Heart left ventricle (tissue), 13 donors: Measurements from ENCODE around the gene DNAH17.
A peak's percentile ranks its signal among the peaks of the same experiment; 100 is the strongest.

Experiments used
- CTCF ChIP-seq, 12 donors: fragments of 200-600 bp; sonication (generic) in 4 of 12; IDR thresholded peaks; one replicate each; pipeline versions ENCODE4 v1.5.0 to v1.8.0; 2018 to 2022; ENCODE audit warnings: antibody characterized with exemption in 12 of 12, mild to moderate bottlenecking in 5 of 12
- POLR2A ChIP-seq, 2 donors: fragments of 450-650 bp; IDR thresholded peaks; one replicate each; pipeline ENCODE4 v1.6.1; 2017; ENCODE audit warnings: antibody characterized with exemption in 2 of 2, mild to moderate bottlenecking in 2 of 2, moderate library complexity in 2 of 2
- donor health status: ischemic (EF 13 %, LVEDD 7.1; RV severe dilation, severe dysfunction).
- donor health status: DM: no; HTN: yes; CAD: no.
- donor health status: DM: no; HTN: no; CAD: no.
- donor health status: ischemic (EF 25% LVEDD 6.9; RV normal size, moderate dysfunction).
- donor health status: ischemic (EF 25% LVEDD 5.7; RV mildly dilated, moderate dysfunction).
- donor health status: ischemic (EF 35%, LVEDD 5.7; RV mildly dilated, moderate dysfunction).
- donor health status: nonischemic (EF 11% LVEDD 7.7; RV severe dilation, severe dysfunction).
- donor health status: DM: yes; HTN: yes; CAD: no.
- donor health status: PGD.
- donor health status: ischemic (EF 29% LVEDD 5.4; RV normal size, mild dysfunction).
- donor health status: nonischemic (EF 23%, LVEDD 6.1; RV moderate dilation, normal function).

- TF ChIP-seq CTCF (IDR thresholded peaks at IDR 0.05) (no peak), POLR2A (IDR thresholded peaks at IDR 0.05) (peak in 1 of 2 donors; percentile 46)
These were observed 160.2 kb downstream of the DNAH17 start for GRCh38 chr17:78416791-78417530.
